Mesothelial cell of epicardium (in vitro differentiated cells): ENCODE measurements around the gene WLS. TPM values are rescaled to one million over a fixed set of nuclear protein-coding genes. Genes with fewer than 3 reads are reported as not detected.
A peak's percentile ranks its signal among the peaks of the same experiment; 100 is the strongest.

Experiments used
- DNase-seq, 2 experiments: peaks; one replicate each; pipeline ENCODE4 v3.0.0; 2021; ENCODE audit warnings: low spot score in 2 of 2; ENCODE audit not compliant: unreplicated experiment in 2 of 2
- H3K27ac Mint-ChIP-seq: 2 replicates; pipeline ENCODE4 v1.8.0; 2021; ENCODE audit warnings: mixed read lengths
- H3K27me3 Mint-ChIP-seq: 2 replicates; pipeline ENCODE4 v1.8.0; 2021; ENCODE audit warnings: low read depth, mixed read lengths
- H3K36me3 Mint-ChIP-seq: 2 replicates; pipeline ENCODE4 v1.8.0; 2021; ENCODE audit warnings: mixed read lengths
- H3K4me1 Mint-ChIP-seq: 2 replicates; pipeline ENCODE4 v1.8.0; 2021; ENCODE audit warnings: mixed read lengths
- H3K4me3 Mint-ChIP-seq: 2 replicates; pipeline ENCODE4 v1.8.0; 2021; ENCODE audit warnings: mild to moderate bottlenecking, moderate library complexity, mixed read lengths
- H3K9me3 Mint-ChIP-seq: 2 replicates; pipeline ENCODE4 v1.8.0; 2021; ENCODE audit warnings: mixed read lengths
- CTCF ChIP-seq: fragments of 200-600 bp; sonication (generic); IDR thresholded peaks from one replicate; pipeline ENCODE4 v1.5.0; 2021; ENCODE audit warnings: antibody characterized with exemption; ENCODE audit not compliant: unreplicated experiment
- total RNA-seq: library from RNA; stranded (reverse); gene quantifications from 3 replicates; pipeline ENCODE4 v1.2.1, GENCODE V29; 2021

WLS gene
- total RNA-seq, 1 donor from 2014 or later: 225 TPM

GRCh38 chr1:68142036-68142435 is 90.3 kb downstream of the WLS start:
- TF ChIP-seq CTCF: no peak
- Mint-ChIP-seq H3K4me3 (no peak overlapping the region), H3K27ac (peak overlapping the region; percentile 97), H3K36me3 (peaks cover 30% of the 10 kb centered on the region), H3K4me1 (peaks cover 38% of the 10 kb centered on the region), H3K9me3 (no peaks in the 10 kb centered on the region), H3K27me3 (no peaks in the 10 kb centered on the region)
- DNase-seq: no peak

- no peak for TF ChIP-seq CTCF
- Mint-ChIP-seq H3K27ac (peak overlapping the region; percentile 97), H3K4me1 (peaks cover 38% of the 10 kb centered on the region), H3K27me3 (no peaks in the 10 kb centered on the region), H3K9me3 (no peaks in the 10 kb centered on the region), H3K36me3 (peaks cover 34% of the 10 kb centered on the region), H3K4me3 (peak overlapping the region; percentile 3)
- peak in 1 of 2 experiments; percentile 42 for DNase-seq
Observed at GRCh38 chr1:68141071-68142021, 91.0 kb downstream of the WLS start.

- no peak for DNase-seq
- Mint-ChIP-seq H3K27me3 (no peaks in the 10 kb centered on the region), H3K36me3 (peaks cover 37% of the 10 kb centered on the region), H3K9me3 (no peaks in the 10 kb centered on the region), H3K27ac (peak overlapping the region; percentile 97), H3K4me1 (peaks cover 31% of the 10 kb centered on the region), H3K4me3 (no peak overlapping the region)
- no peak for TF ChIP-seq CTCF
Observed at GRCh38 chr1:68140536-68140935, 91.8 kb downstream of the WLS start.

GRCh38 chr1:68136187-68136586 is 96.1 kb downstream of the WLS start:
- TF ChIP-seq CTCF: no peak
- Mint-ChIP-seq H3K4me3 (no peak overlapping the region), H3K27ac (no peak overlapping the region), H3K4me1 (peaks cover 9% of the 10 kb centered on the region), H3K36me3 (peaks cover 61% of the 10 kb centered on the region), H3K27me3 (no peaks in the 10 kb centered on the region), H3K9me3 (no peaks in the 10 kb centered on the region)
- DNase-seq: no peak

- DNase-seq: no peak
- Mint-ChIP-seq H3K27ac (no peak overlapping the region), H3K4me1 (peaks cover 4% of the 10 kb centered on the region), H3K36me3 (peaks cover 61% of the 10 kb centered on the region), H3K4me3 (no peak overlapping the region), H3K9me3 (no peaks in the 10 kb centered on the region), H3K27me3 (no peaks in the 10 kb centered on the region)
- no peak for TF ChIP-seq CTCF
Observed at GRCh38 chr1:68132426-68133130, 99.7 kb downstream of the WLS start.
